Heart right ventricle (tissue), 16 donors: Measurements from ENCODE around the gene IL4. TPM values are rescaled to one million over a fixed set of nuclear protein-coding genes. Genes with fewer than 3 reads are reported as not detected.

Source experiments
- ATAC-seq, 8 donors: fragments of 200-7000 bp; cut with Tn5 transposase; one replicate each; pipeline ENCODE4 v1.9.1; 2020; ENCODE audit warnings: mild to moderate bottlenecking in 8 of 8, moderate library complexity in 8 of 8, moderate number of reproducible peaks in 1 of 8
- DNase-seq, 2 donors: peaks; one replicate each; pipeline ENCODE4 v3.0.0-alpha.2; 2020
- H3K27ac ChIP-seq, 10 donors: fragments of 200-600 bp; sonication (generic) in 2 of 10; one replicate each; pipeline versions ENCODE4 v1.5.0 to v1.8.0; 2020 to 2022; ENCODE audit warnings: mild to moderate bottlenecking in 3 of 10
- H3K27me3 ChIP-seq, 7 donors: fragments of 200-600 bp; one replicate each; pipeline ENCODE4 v1.8.0; 2021 to 2022; ENCODE audit warnings: mild to moderate bottlenecking in 2 of 7
- H3K36me3 ChIP-seq, 9 donors: fragments of 200-600 bp; sonication (generic) in 1 of 9; one replicate each; pipeline versions ENCODE4 v1.5.0 to v1.8.0; 2020 to 2022; ENCODE audit warnings: mild to moderate bottlenecking in 2 of 9
- H3K4me1 ChIP-seq, 9 donors: fragments of 200-600 bp; sonication (generic) in 1 of 9; one replicate each; pipeline versions ENCODE4 v1.5.0 to v1.8.0; 2020 to 2022; ENCODE audit warnings: mild to moderate bottlenecking in 4 of 9
- H3K4me3 ChIP-seq, 10 donors: fragments of 200-600 bp; sonication (generic) in 2 of 10; one replicate each; pipeline versions ENCODE4 v1.5.0 to v1.8.0; 2020 to 2022; ENCODE audit warnings: mild to moderate bottlenecking in 7 of 10, moderate library complexity in 2 of 10
- H3K9me3 ChIP-seq, 11 donors: fragments of 200-600 bp in 10 of 11; sonication (generic) in 2 of 11; one replicate each; pipeline versions ENCODE4 v1.5.0 to v1.8.0; 2013 to 2022; ENCODE audit warnings: mild to moderate bottlenecking in 2 of 11, control low read depth in 1 of 11, moderate library complexity in 1 of 11
- WGBS, 2 donors: extraction: QIAGEN DNeasy Blood & Tissue Kit; methylation state at CpG; one replicate each; pipeline ENCODE4 v1.1.7; 2013; ENCODE audit warnings: inconsistent platforms in 1 of 2; 5-methylcytosine and 5-hydroxymethylcytosine counted together
- intact Hi-C, 10 donors: fragments of 100-400 bp; cut with DNase I; formaldehyde crosslinking; loops; one replicate each; pipeline versions ENCODE4 v1.11.1 to v1.14.2; 2022
- polyA plus RNA-seq, 2 donors: library from polyadenylated mRNA; stranded (reverse); fragments of 200-250 nt; gene quantifications; one replicate each; pipeline ENCODE4 v1.2.3, GENCODE V29; 2013
- total RNA-seq, 10 donors: library from RNA; stranded (reverse); fragmentation: NEBNext Ultra II Directional in 3 of 10; extraction: Animal tissue kit (Norgen Biotek cat#: 25700) in 3 of 10; gene quantifications; one replicate each; pipeline versions ENCODE4 v1.2.1 to v1.2.4, GENCODE V29; 2021 to 2023
- TF ChIP-seq, protein P1 (sequence below), 9 donors: fragments of 200-600 bp; sonication (generic) in 2 of 9; IDR thresholded peaks; one replicate each; pipeline versions ENCODE4 v1.5.0 to v1.8.0; 2021 to 2022; ENCODE audit warnings: antibody characterized with exemption in 9 of 9, mild to moderate bottlenecking in 5 of 9, moderate library complexity in 1 of 9
- donor health status: Arrhythmogenic right ventricular cardiomyopathy.
- donor health status: ischemic (EF 13 %, LVEDD 7.1; RV severe dilation, severe dysfunction).
- donor health status: healthy with polysubstance abuse.
- donor health status: DM: no; HTN: yes; CAD: no.
- donor health status: DM: no; HTN: no; CAD: no.
- donor health status: ischemic (EF 25% LVEDD 6.9; RV normal size, moderate dysfunction).
- donor health status: ischemic (EF 25% LVEDD 5.7; RV mildly dilated, moderate dysfunction).
- donor health status: healthy.
- donor health status: DM: yes; HTN: yes; CAD: no.
- donor health status: Ischemic cardiomyopathy.
- donor health status: ischemic (EF 35%, LVEDD 5.7; RV mildly dilated, moderate dysfunction).
- donor health status: nonischemic (EF 11% LVEDD 7.7; RV severe dilation, severe dysfunction).
- donor health status: DM: yes; HTN: yes; CAD: no.
- donor health status: PGD.
- donor health status: ischemic (EF 29% LVEDD 5.4; RV normal size, mild dysfunction).
- donor health status: nonischemic (EF 23%, LVEDD 6.1; RV moderate dilation, normal function).

The IL4 gene
- total and polyA plus RNA-seq, 12 donors = not detected

DNA sequence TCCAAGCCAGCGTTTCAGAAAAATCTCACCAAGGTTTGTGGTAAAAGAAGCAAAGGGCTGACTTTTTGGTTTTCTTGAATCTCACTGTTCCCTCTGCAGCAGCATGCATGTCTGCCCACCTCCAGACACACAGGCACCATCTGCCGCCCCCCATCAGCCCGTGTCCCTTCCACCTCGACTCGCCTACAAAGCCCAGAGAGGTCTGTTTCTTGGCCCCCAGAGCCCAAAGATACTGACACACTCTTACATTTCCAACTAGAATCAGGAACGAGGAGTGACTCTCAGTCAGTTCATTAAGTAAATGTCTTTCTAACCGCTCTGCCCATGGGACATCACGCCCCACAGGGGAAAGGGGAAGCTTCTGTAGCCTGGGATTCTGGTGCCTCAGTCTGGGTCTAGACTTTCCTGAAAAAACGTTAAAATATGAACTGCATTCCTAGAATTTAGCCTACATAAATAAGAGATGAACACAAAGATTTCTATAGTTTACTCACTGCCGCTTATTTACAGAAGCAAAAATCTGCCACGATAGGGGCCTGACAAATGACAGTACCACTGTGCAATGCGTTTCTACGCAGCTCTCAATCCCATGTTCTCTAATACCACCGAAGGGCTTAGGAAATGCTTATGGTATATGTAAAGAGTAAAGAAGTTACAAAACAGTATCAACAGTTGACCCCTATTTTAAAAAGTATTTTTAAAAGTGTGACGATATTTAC lies 4.1 kb downstream of the IL4 start:
- TF ChIP-seq, protein P1, sequence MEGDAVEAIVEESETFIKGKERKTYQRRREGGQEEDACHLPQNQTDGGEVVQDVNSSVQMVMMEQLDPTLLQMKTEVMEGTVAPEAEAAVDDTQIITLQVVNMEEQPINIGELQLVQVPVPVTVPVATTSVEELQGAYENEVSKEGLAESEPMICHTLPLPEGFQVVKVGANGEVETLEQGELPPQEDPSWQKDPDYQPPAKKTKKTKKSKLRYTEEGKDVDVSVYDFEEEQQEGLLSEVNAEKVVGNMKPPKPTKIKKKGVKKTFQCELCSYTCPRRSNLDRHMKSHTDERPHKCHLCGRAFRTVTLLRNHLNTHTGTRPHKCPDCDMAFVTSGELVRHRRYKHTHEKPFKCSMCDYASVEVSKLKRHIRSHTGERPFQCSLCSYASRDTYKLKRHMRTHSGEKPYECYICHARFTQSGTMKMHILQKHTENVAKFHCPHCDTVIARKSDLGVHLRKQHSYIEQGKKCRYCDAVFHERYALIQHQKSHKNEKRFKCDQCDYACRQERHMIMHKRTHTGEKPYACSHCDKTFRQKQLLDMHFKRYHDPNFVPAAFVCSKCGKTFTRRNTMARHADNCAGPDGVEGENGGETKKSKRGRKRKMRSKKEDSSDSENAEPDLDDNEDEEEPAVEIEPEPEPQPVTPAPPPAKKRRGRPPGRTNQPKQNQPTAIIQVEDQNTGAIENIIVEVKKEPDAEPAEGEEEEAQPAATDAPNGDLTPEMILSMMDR (IDR thresholded peaks at IDR 0.05) = no peak

DNA sequence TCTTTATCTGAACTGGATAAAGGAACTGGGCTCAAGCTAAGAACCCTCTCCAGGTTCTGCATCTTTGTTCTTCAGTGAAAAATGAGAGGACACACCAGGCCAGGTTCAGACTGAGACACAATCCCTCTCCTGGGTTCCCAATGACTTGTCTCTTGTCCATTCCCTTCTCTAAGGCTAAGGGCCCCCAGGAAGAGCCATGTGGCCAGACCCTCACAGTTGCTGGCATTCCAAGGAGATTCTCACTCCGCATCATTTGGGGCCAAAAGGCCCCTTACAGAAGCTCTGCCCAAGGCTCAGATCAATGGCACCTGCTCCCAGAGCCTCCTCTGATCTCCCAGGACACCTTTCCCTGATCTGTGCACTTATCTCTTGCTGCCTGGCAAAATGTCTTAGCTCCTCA lies 4.9 kb downstream of the IL4 start:
- intact Hi-C loops = no loop called here
- WGBS, 2 donors = 96 to 100% methylated on average over 1 of the region's 1 CpG
- H3K27ac ChIP-seq = no peak overlapping the region
- no peaks in the 10 kb centered on the region for H3K27me3 ChIP-seq
- no peak overlapping the region for H3K4me3 ChIP-seq
- H3K36me3 ChIP-seq = no peaks in the 10 kb centered on the region
- ATAC-seq = no peak
- TF ChIP-seq, protein P1 (IDR thresholded peaks at IDR 0.05) = no peak
- H3K4me1 ChIP-seq = peaks cover 0 to 21% (median 0%) of the 10 kb centered on the region in 9 donors
- H3K9me3 ChIP-seq = no peaks in the 10 kb centered on the region
- no peak for DNase-seq

More for the DNA sequence above, 4.1 kb downstream of the IL4 start:
- no peak for DNase-seq
- no peaks in the 10 kb centered on the region for H3K9me3 ChIP-seq
- no peaks in the 10 kb centered on the region for H3K27me3 ChIP-seq
- 86 to 90% methylated on average over 15 of the region's 15 CpGs for WGBS, 2 donors
- peaks cover 0 to 21% (median 0%) of the 10 kb centered on the region in 9 donors for H3K4me1 ChIP-seq
- no peak overlapping the region for H3K4me3 ChIP-seq
- H3K27ac ChIP-seq = no peak overlapping the region
- ATAC-seq = no peak
- intact Hi-C loops = no loop called here
- H3K36me3 ChIP-seq = no peaks in the 10 kb centered on the region

DNA sequence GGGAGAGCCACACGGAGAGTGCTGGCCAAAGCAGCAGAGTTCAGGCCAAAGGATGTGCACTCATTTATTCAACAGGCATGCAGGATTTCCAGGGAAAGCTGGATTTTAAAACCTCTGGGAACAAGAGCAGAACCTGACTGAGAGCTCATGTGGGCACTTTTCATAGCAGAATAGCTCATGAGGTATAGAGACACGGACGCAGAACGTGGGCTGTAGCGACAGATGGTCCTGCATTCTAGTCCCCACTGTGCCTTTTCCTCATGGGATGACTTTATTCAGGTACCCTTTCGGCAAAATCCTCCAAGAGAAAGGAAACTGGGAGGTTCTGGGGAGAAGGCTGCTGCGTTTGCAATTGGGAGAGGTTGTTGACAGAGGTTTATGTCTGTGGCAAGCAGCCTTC lies 5.4 kb downstream of the IL4 start:
- Histone ChIP-seq H3K27ac (no peak overlapping the region), H3K27me3 (no peaks in the 10 kb centered on the region), H3K36me3 (no peaks in the 10 kb centered on the region), H3K9me3 (no peaks in the 10 kb centered on the region), H3K4me1 (peaks cover 0 to 17% (median 0%) of the 10 kb centered on the region in 9 donors), H3K4me3 (no peak overlapping the region)
- intact Hi-C loops = no loop called here
- TF ChIP-seq, protein P1 (IDR thresholded peaks at IDR 0.05) = no peak
- DNase-seq (no peak), ATAC-seq (no peak)
- WGBS, 2 donors = 88 to 90% methylated on average over 7 of the region's 7 CpGs

DNA sequence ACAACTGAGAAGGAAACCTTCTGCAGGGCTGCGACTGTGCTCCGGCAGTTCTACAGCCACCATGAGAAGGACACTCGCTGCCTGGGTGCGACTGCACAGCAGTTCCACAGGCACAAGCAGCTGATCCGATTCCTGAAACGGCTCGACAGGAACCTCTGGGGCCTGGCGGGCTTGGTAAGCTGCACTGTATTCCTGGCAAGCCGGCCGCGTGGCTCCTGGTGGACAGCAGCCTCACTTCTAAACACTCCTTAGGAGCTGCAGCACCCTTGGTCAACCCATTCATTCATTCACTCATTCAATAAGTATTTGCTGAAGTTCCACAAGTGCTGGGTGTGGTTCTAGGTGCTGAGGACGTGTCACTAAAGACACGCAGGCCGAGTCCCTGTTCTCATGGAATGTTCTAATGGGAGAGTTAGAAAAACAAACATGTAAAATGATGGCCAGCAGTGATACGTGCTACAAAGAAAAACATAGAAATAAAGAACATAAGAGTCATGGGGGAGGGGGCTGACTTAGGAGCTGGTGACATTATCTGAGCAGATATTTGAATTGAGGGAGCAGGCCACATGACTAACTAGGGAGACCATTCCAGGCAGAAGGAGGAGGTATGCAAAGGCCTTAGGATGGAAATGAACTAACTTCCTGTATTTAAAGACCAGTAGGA lies 6.1 kb downstream of the IL4 start:
- DNase-seq (no peak), ATAC-seq (no peak)
- 96 to 97% methylated on average over 15 of the region's 15 CpGs for WGBS, 2 donors
- intact Hi-C loops = no loop called here
- no peak overlapping the region for H3K4me3 ChIP-seq
- H3K9me3 ChIP-seq = no peaks in the 10 kb centered on the region
- H3K27me3 ChIP-seq = no peaks in the 10 kb centered on the region
- TF ChIP-seq, protein P1 (IDR thresholded peaks at IDR 0.05) = no peak
- peaks cover 0 to 11% (median 0%) of the 10 kb centered on the region in 9 donors for H3K4me1 ChIP-seq
- H3K27ac ChIP-seq = no peak overlapping the region
- no peaks in the 10 kb centered on the region for H3K36me3 ChIP-seq
